Measurements from ENCODE around the gene UCHL3.
"Not testable (repeated sequence)": the region's sequence is repeated elsewhere in the genome, so short reads cannot be mapped to it uniquely, and the experiment has no call there.

Gene UCHL3

GRCh38 chr13:75549262-75550158 is at the start of gene UCHL3:
TSS of gene UCHL3 (plus strand) at chr13:75549791. CDS start at chr13:75549821, 30 bp downstream.
- peak; percentile 82 for DNase-seq (ENCODE audit: low read depth)

GRCh38 chr13:75505327-75505726 is 44.3 kb upstream of the UCHL3 start:
- DNase-seq (ENCODE audit: low read depth): no peak

- no peak for DNase-seq (ENCODE audit: low read depth)
Measured at GRCh38 chr13:75506018-75506417, 43.6 kb upstream of the UCHL3 start.

- no peak for DNase-seq (ENCODE audit: low read depth)
Measured at GRCh38 chr13:75507027-75508001, 42.3 kb upstream of the UCHL3 start.

- DNase-seq (ENCODE audit: low read depth): no peak
Measured at GRCh38 chr13:75508002-75508548, 41.5 kb upstream of the UCHL3 start.

- no peak for DNase-seq (ENCODE audit: low read depth)
Measured at GRCh38 chr13:75511051-75511625, 38.5 kb upstream of the UCHL3 start.

- no peak for DNase-seq (ENCODE audit: low read depth)
Measured at GRCh38 chr13:75512253-75512652, 37.3 kb upstream of the UCHL3 start.

GRCh38 chr13:75513271-75513670 is 36.3 kb upstream of the UCHL3 start:
- DNase-seq (ENCODE audit: low read depth): no peak

- DNase-seq (ENCODE audit: low read depth): no peak
Measured at GRCh38 chr13:75514080-75514995, 35.3 kb upstream of the UCHL3 start.

GRCh38 chr13:75518439-75519088 is 31.0 kb upstream of the UCHL3 start:
- no peak for DNase-seq (ENCODE audit: low read depth)

- DNase-seq (ENCODE audit: low read depth): no peak
Measured at GRCh38 chr13:75521956-75522355, 27.6 kb upstream of the UCHL3 start.

- no peak for DNase-seq (ENCODE audit: low read depth)
Measured at GRCh38 chr13:75530549-75530961, 19.0 kb upstream of the UCHL3 start.

GRCh38 chr13:75533861-75534260 is 15.7 kb upstream of the UCHL3 start:
- DNase-seq (ENCODE audit: low read depth): no peak

GRCh38 chr13:75537401-75538365 is 11.9 kb upstream of the UCHL3 start, which contains the start of gene COMMD6:
TSS of gene COMMD6 (minus strand) at chr13:75537841. CDS start at chr13:75537805, 36 bp downstream.
- no peak for DNase-seq (ENCODE audit: low read depth)

- DNase-seq (ENCODE audit: low read depth): no peak
Measured at GRCh38 chr13:75541287-75541686, 8.3 kb upstream of the UCHL3 start.

- no peak for DNase-seq (ENCODE audit: low read depth)
Measured at GRCh38 chr13:75541961-75542360, 7.6 kb upstream of the UCHL3 start.

- DNase-seq (ENCODE audit: low read depth): peak; percentile 69
Measured at GRCh38 chr13:75544681-75545330, 4.8 kb upstream of the UCHL3 start.

GRCh38 chr13:75545386-75545785 is 4.2 kb upstream of the UCHL3 start:
- DNase-seq (ENCODE audit: low read depth): not testable (repeated sequence)

Measured in non-pigmented ciliary epithelial cell (primary cell).